Measurements from ENCODE around the gene PECR. TPM values are rescaled to one million over a fixed set of nuclear protein-coding genes. Genes with fewer than 3 reads are reported as not detected.
A peak's percentile ranks its signal among the peaks of the same experiment; 100 is the strongest.

PECR gene
- total RNA-seq, 1 donor from 2014 or later, result 16.2 TPM

GRCh38 chr2:216018709-216019108, 62.9 kb downstream of the PECR start:
- no peak overlapping the region for H3K4me3 ChIP-seq (ENCODE audit: low read length in 3 of 3)
- H3K36me3 ChIP-seq (ENCODE audit: control insufficient read depth in 3 of 3, insufficient read depth in 3 of 3, low read length in 3 of 3), result no peaks in the 10 kb centered on the region
- H3K9ac ChIP-seq (ENCODE audit: low read depth in 1 of 3, low read length in 3 of 3), result no peak overlapping the region
- H3K27ac ChIP-seq (ENCODE audit: low read depth, low read length), result no peak overlapping the region
- no peaks in the 10 kb centered on the region for H3K9me3 ChIP-seq (ENCODE audit: control insufficient read depth in 3 of 3, low read length in 3 of 3)
- peaks cover 0 to 4% (median 0%) of the 10 kb centered on the region in 3 donors for H3K4me1 ChIP-seq (ENCODE audit: control insufficient read depth in 3 of 3, insufficient read depth in 3 of 3, low read length in 3 of 3)
- no peaks in the 10 kb centered on the region for H3K27me3 ChIP-seq (ENCODE audit: control insufficient read depth in 3 of 3, insufficient read depth in 3 of 3, low read length in 3 of 3)

- Histone ChIP-seq H3K27me3 (ENCODE audit: control insufficient read depth in 3 of 3, insufficient read depth in 3 of 3, low read length in 3 of 3) (no peaks in the 10 kb centered on the region), H3K36me3 (ENCODE audit: control insufficient read depth in 3 of 3, insufficient read depth in 3 of 3, low read length in 3 of 3) (no peaks in the 10 kb centered on the region), H3K9ac (ENCODE audit: low read depth in 1 of 3, low read length in 3 of 3) (no peak overlapping the region), H3K27ac (ENCODE audit: low read depth, low read length) (no peak overlapping the region), H3K4me1 (ENCODE audit: control insufficient read depth in 3 of 3, insufficient read depth in 3 of 3, low read length in 3 of 3) (peaks cover 5 to 11% (median 6%) of the 10 kb centered on the region in 3 donors), H3K9me3 (ENCODE audit: control insufficient read depth in 3 of 3, low read length in 3 of 3) (no peaks in the 10 kb centered on the region), H3K4me3 (ENCODE audit: low read length in 3 of 3) (no peak overlapping the region)
Observed at GRCh38 chr2:216017365-216017764, 64.2 kb downstream of the PECR start.

GRCh38 chr2:216016581-216016980, 65.0 kb downstream of the PECR start:
- H3K4me1 ChIP-seq (ENCODE audit: control insufficient read depth in 3 of 3, insufficient read depth in 3 of 3, low read length in 3 of 3), result peaks cover 5 to 11% (median 6%) of the 10 kb centered on the region in 3 donors
- H3K27me3 ChIP-seq (ENCODE audit: control insufficient read depth in 3 of 3, insufficient read depth in 3 of 3, low read length in 3 of 3), result no peaks in the 10 kb centered on the region
- H3K36me3 ChIP-seq (ENCODE audit: control insufficient read depth in 3 of 3, insufficient read depth in 3 of 3, low read length in 3 of 3), result no peaks in the 10 kb centered on the region
- no peak overlapping the region for H3K27ac ChIP-seq (ENCODE audit: low read depth, low read length)
- no peak overlapping the region for H3K9ac ChIP-seq (ENCODE audit: low read depth in 1 of 3, low read length in 3 of 3)
- no peak overlapping the region for H3K4me3 ChIP-seq (ENCODE audit: low read length in 3 of 3)
- H3K9me3 ChIP-seq (ENCODE audit: control insufficient read depth in 3 of 3, low read length in 3 of 3), result no peaks in the 10 kb centered on the region

GRCh38 chr2:216015722-216016464, 65.7 kb downstream of the PECR start:
- H3K4me3 ChIP-seq (ENCODE audit: low read length in 3 of 3), result no peak overlapping the region
- peaks cover 5 to 11% (median 6%) of the 10 kb centered on the region in 3 donors for H3K4me1 ChIP-seq (ENCODE audit: control insufficient read depth in 3 of 3, insufficient read depth in 3 of 3, low read length in 3 of 3)
- H3K27me3 ChIP-seq (ENCODE audit: control insufficient read depth in 3 of 3, insufficient read depth in 3 of 3, low read length in 3 of 3), result no peaks in the 10 kb centered on the region
- no peak overlapping the region for H3K27ac ChIP-seq (ENCODE audit: low read depth, low read length)
- H3K9me3 ChIP-seq (ENCODE audit: control insufficient read depth in 3 of 3, low read length in 3 of 3), result no peaks in the 10 kb centered on the region
- no peak overlapping the region for H3K9ac ChIP-seq (ENCODE audit: low read depth in 1 of 3, low read length in 3 of 3)
- no peaks in the 10 kb centered on the region for H3K36me3 ChIP-seq (ENCODE audit: control insufficient read depth in 3 of 3, insufficient read depth in 3 of 3, low read length in 3 of 3)

- no peaks in the 10 kb centered on the region for H3K36me3 ChIP-seq (ENCODE audit: control insufficient read depth in 3 of 3, insufficient read depth in 3 of 3, low read length in 3 of 3)
- no peaks in the 10 kb centered on the region for H3K9me3 ChIP-seq (ENCODE audit: control insufficient read depth in 3 of 3, low read length in 3 of 3)
- H3K27ac ChIP-seq (ENCODE audit: low read depth, low read length), result no peak overlapping the region
- H3K27me3 ChIP-seq (ENCODE audit: control insufficient read depth in 3 of 3, insufficient read depth in 3 of 3, low read length in 3 of 3), result no peaks in the 10 kb centered on the region
- H3K9ac ChIP-seq (ENCODE audit: low read depth in 1 of 3, low read length in 3 of 3), result no peak overlapping the region
- H3K4me1 ChIP-seq (ENCODE audit: control insufficient read depth in 3 of 3, insufficient read depth in 3 of 3, low read length in 3 of 3), result peaks cover 5 to 11% (median 6%) of the 10 kb centered on the region in 3 donors
- H3K4me3 ChIP-seq (ENCODE audit: low read length in 3 of 3), result no peak overlapping the region
Observed at GRCh38 chr2:216014986-216015385, 66.6 kb downstream of the PECR start.

- H3K9me3 ChIP-seq (ENCODE audit: control insufficient read depth in 3 of 3, low read length in 3 of 3), result no peaks in the 10 kb centered on the region
- H3K4me3 ChIP-seq (ENCODE audit: low read length in 3 of 3), result peak overlapping the region in 1 of 3 donors; percentile 69
- H3K27me3 ChIP-seq (ENCODE audit: control insufficient read depth in 3 of 3, insufficient read depth in 3 of 3, low read length in 3 of 3), result no peaks in the 10 kb centered on the region
- no peak overlapping the region for H3K27ac ChIP-seq (ENCODE audit: low read depth, low read length)
- H3K4me1 ChIP-seq (ENCODE audit: control insufficient read depth in 3 of 3, insufficient read depth in 3 of 3, low read length in 3 of 3), result peaks cover 5 to 11% (median 6%) of the 10 kb centered on the region in 3 donors
- no peak overlapping the region for H3K9ac ChIP-seq (ENCODE audit: low read depth in 1 of 3, low read length in 3 of 3)
- H3K36me3 ChIP-seq (ENCODE audit: control insufficient read depth in 3 of 3, insufficient read depth in 3 of 3, low read length in 3 of 3), result no peaks in the 10 kb centered on the region
Observed at GRCh38 chr2:216014006-216014405, 67.6 kb downstream of the PECR start.

- Histone ChIP-seq H3K27me3 (ENCODE audit: control insufficient read depth in 3 of 3, insufficient read depth in 3 of 3, low read length in 3 of 3) (no peaks in the 10 kb centered on the region), H3K27ac (ENCODE audit: low read depth, low read length) (no peak within 1 kb of the TSS), H3K4me1 (ENCODE audit: control insufficient read depth in 3 of 3, insufficient read depth in 3 of 3, low read length in 3 of 3) (peaks cover 5 to 11% (median 6%) of the 10 kb centered on the region in 3 donors), H3K4me3 (ENCODE audit: low read length in 3 of 3) (peak within 1 kb of the TSS; percentile 69 to 72 (median 72)), H3K9ac (ENCODE audit: low read depth in 1 of 3, low read length in 3 of 3) (peak within 1 kb of the TSS; percentile 65 to 77 (median 70)), H3K9me3 (ENCODE audit: control insufficient read depth in 3 of 3, low read length in 3 of 3) (no peaks in the 10 kb centered on the region), H3K36me3 (ENCODE audit: control insufficient read depth in 3 of 3, insufficient read depth in 3 of 3, low read length in 3 of 3) (no peaks in the 10 kb centered on the region)
Observed at GRCh38 chr2:216013080-216013909, 68.3 kb downstream of the PECR start, which contains the start of gene MREG. TSS of gene MREG (minus strand) at chr2:216013551. CDS start at chr2:216013327, 224 bp downstream.

- Histone ChIP-seq H3K9me3 (ENCODE audit: control insufficient read depth in 3 of 3, low read length in 3 of 3) (no peaks in the 10 kb centered on the region), H3K4me1 (ENCODE audit: control insufficient read depth in 3 of 3, insufficient read depth in 3 of 3, low read length in 3 of 3) (peaks cover 5 to 11% (median 6%) of the 10 kb centered on the region in 3 donors), H3K4me3 (ENCODE audit: low read length in 3 of 3) (peak overlapping the region; percentile 69 to 72 (median 72)), H3K9ac (ENCODE audit: low read depth in 1 of 3, low read length in 3 of 3) (peak overlapping the region; percentile 65 to 77 (median 70)), H3K36me3 (ENCODE audit: control insufficient read depth in 3 of 3, insufficient read depth in 3 of 3, low read length in 3 of 3) (no peaks in the 10 kb centered on the region), H3K27me3 (ENCODE audit: control insufficient read depth in 3 of 3, insufficient read depth in 3 of 3, low read length in 3 of 3) (no peaks in the 10 kb centered on the region), H3K27ac (ENCODE audit: low read depth, low read length) (no peak overlapping the region)
Observed at GRCh38 chr2:216012830-216013079, 68.9 kb downstream of the PECR start.

- Histone ChIP-seq H3K36me3 (ENCODE audit: control insufficient read depth in 3 of 3, insufficient read depth in 3 of 3, low read length in 3 of 3) (no peaks in the 10 kb centered on the region), H3K4me1 (ENCODE audit: control insufficient read depth in 3 of 3, insufficient read depth in 3 of 3, low read length in 3 of 3) (peaks cover 5 to 11% (median 6%) of the 10 kb centered on the region in 3 donors), H3K27me3 (ENCODE audit: control insufficient read depth in 3 of 3, insufficient read depth in 3 of 3, low read length in 3 of 3) (no peaks in the 10 kb centered on the region), H3K9me3 (ENCODE audit: control insufficient read depth in 3 of 3, low read length in 3 of 3) (no peaks in the 10 kb centered on the region), H3K27ac (ENCODE audit: low read depth, low read length) (no peak overlapping the region), H3K4me3 (ENCODE audit: low read length in 3 of 3) (peak overlapping the region in 2 of 3 donors; percentile 69 to 72), H3K9ac (ENCODE audit: low read depth in 1 of 3, low read length in 3 of 3) (peak overlapping the region in 1 of 3 donors; percentile 65)
Observed at GRCh38 chr2:216012133-216012829, 69.3 kb downstream of the PECR start.
